Stomach (tissue), 4 donors: ENCODE results near the gene TMCC2.

Experiments used
- EP300 ChIP-seq: sonication (generic); formaldehyde crosslinking; IDR thresholded peaks from one replicate; pipeline ENCODE4 v1.6.1; 2017; ENCODE audit warnings: antibody characterized with exemption
- POLR2A ChIP-seq, 4 donors: fragments of 450-650 bp; IDR thresholded peaks; one replicate each; pipeline ENCODE4 v1.6.1; 2016; ENCODE audit warnings: antibody characterized with exemption in 4 of 4, control low read depth in 2 of 4, mild to moderate bottlenecking in 1 of 4, moderate library complexity in 1 of 4

DNA sequence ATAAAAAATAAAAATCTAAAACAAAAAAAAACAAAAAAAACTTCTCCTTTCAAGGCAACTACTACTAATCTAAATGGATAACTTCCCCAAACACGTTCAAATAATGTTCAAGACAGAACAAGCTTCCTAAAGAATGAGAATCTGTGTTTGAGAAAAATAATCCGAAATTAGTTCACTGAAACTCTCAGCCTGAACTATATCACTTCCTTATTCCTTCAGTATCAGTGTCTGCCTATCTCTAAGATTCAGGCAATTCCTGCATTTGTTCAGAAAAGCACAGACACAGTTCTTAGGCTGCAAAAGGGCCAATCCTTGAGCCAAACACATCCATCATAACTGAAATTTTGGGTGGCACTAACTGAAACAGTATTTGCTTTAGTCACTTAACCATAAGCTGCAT, 38.6 kb upstream of the TMCC2 start:
- no peak for TF ChIP-seq POLR2A (IDR thresholded peaks at IDR 0.05)
- TF ChIP-seq EP300, result no peak
